GM12875 (cell line): ENCODE data around the gene CENPP.

Experiments
- H3K4me3 ChIP-seq: one replicate; pipeline ENCODE4 v1.5.1; 2011; ENCODE audit warnings: low read depth, low read length, control low read depth
- CTCF ChIP-seq: IDR thresholded peaks from 2 replicates; pipeline ENCODE4 v1.5.1; 2011; ENCODE audit warnings: low read depth, mild to moderate bottlenecking, control low read depth, inconsistent platforms, low read length, moderate library complexity, borderline replicate concordance; ENCODE audit not compliant: insufficient read depth

The CENPP gene

DNA sequence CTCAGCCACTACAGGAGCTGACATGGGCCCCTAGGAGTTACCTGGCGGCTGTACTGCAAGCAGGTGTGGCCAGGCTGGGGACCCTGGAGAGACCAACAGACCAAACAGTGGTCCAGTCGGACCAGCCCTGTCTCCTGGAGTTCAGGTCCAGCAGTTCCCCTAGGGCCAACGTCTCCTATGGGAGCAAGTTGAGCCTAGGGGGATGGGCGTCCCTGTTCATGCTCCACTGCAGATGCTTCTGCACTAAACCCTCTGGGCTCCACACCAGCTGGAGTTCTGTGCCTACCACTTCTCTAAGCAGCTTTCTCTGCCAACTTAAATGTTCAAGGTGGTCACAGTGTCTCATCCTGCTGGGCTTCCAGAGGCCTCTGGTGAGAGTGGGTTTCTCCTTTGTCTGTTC, 119.1 kb downstream of the CENPP start:
- H3K4me3 ChIP-seq = no peak overlapping the region
- TF ChIP-seq CTCF = no peak

- no peak for TF ChIP-seq CTCF
Observed at GRCh38 chr9:92446536-92446935, 120.8 kb downstream of the CENPP start.

DNA sequence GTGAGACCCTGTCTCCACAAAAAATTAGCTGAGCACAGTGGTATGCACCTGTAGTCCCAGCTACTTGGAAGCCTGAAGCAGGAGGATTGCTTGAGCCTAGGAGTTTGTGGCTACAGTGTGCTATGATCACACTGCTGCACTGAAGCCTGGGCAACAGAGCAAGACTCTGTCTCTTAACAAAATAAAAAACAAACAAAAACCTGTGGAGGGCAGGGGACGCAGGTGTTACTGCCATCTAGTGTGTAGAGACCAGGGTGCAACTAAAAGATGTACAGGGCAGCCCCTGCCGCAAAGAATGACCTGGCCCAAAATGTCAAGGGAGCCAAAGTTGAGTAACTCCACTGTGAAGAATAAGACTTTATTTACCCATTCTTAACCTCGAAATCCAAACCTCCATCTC, 129.5 kb downstream of the CENPP start:
- peak; percentile 37; the same call in 1 of the 2 replicates for TF ChIP-seq CTCF

More at GRCh38 chr9:92446536-92446935, 120.8 kb downstream of the CENPP start:
- H3K4me3 ChIP-seq = no peak overlapping the region

DNA sequence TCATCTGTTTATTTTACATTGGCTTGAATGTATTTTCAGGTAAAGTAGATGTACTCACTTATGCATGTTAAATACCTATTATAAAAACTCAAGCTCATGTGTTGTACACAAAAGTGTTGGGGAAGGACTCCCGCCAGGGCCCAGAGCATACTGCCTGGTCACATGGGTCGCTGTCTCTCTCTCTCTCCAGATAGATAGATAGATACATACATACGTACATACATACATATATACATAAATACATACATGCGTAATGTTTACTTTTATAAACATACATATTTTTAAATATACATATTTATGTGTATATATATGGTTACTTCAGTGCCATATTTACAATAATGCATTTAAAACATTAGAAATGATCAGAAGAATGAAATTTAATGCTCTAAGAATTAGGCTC, 131.8 kb downstream of the CENPP start:
- no peak for TF ChIP-seq CTCF

More for the DNA sequence above, 129.5 kb downstream of the CENPP start:
- H3K4me3 ChIP-seq = no peak overlapping the region

DNA sequence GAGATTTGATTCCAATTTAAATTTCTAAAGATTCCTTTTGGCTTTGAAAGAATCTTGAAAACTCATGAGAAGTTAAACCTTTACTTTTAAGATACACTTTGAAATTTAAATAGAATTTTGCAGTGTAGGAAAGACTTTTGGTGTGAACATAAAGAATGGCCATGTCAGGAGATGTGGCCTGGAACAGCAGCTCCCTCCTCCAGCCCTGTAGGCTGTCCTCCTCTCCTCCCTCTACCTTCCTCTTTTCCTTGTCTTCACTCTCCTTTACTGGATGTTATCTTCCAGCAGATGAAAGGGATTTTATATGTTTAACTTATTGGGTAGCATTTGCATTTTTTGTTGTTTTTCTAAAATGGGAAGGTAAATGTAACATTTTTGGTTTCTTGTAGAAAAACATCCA, 137.6 kb downstream of the CENPP start:
- no peak overlapping the region for H3K4me3 ChIP-seq
- TF ChIP-seq CTCF = no peak

More for the DNA sequence above, 131.8 kb downstream of the CENPP start:
- H3K4me3 ChIP-seq = no peak overlapping the region

- no peak overlapping the region for H3K4me3 ChIP-seq
- TF ChIP-seq CTCF = no peak
Observed at GRCh38 chr9:92463984-92464383, 138.2 kb downstream of the CENPP start.

DNA sequence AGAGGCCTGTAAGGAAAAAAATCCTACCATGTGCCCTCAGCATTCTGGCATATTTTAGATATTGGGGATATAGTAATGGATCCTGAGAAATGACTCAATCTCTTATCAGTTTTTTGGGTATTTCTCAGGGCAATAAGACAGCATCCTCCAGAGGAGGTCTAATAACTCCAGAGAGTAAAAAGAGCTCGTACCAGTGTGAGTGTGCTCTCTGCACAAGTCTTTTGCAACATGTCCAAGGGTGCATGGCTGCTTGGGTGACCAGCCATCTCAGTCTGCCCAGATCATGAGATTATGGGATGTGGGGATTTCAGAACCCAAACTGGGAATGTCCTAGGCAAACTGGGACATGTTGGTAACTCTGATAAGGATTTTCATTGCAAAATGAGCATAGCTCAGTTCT, 141.3 kb downstream of the CENPP start:
- TF ChIP-seq CTCF = no peak

More for the DNA sequence above, 141.3 kb downstream of the CENPP start:
- H3K4me3 ChIP-seq = no peak overlapping the region
